HG02973 (cell line): ENCODE results near the gene MCCC1.
"Not testable (repeated sequence)": the region's sequence is repeated elsewhere in the genome, so short reads cannot be mapped to it uniquely, and the experiment has no call there.

ENCODE experiments used
- ATAC-seq: cut with Tn5 transposase; IDR thresholded peaks from one replicate; pipeline ENCODE4 v1.9.1; 2021; ENCODE audit warnings: moderate library complexity; ENCODE audit not compliant: unreplicated experiment

Gene MCCC1

GRCh38 chr3:183058351-183058750 lies 40.9 kb downstream of the MCCC1 start:
- no peak for ATAC-seq

DNA sequence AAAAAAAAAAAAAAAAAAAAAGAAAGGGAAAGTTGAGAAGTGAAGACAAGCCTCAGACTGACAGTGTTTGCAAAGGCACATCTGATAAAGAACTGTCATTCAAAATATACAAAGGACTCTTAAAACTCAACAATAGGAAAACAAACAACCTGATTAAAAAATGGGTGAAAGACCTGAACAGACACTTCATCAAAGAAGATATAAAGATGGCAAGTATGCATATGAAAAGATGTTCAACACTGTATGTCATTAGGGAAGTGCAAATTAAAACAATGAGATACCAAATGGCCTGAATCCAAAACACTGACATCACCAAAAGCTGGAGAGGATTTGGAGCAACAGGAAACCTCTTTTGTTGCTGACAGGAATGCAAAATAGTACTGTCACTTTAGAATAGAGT lies 48.6 kb downstream of the MCCC1 start:
- no peak for ATAC-seq

- ATAC-seq: no peak
Observed at GRCh38 chr3:183046883-183047282, 52.4 kb downstream of the MCCC1 start.

GRCh38 chr3:183044547-183045229 lies 54.6 kb downstream of the MCCC1 start:
- peak; percentile 96 for ATAC-seq

- ATAC-seq: no peak
Observed at GRCh38 chr3:183038757-183039156, 60.5 kb downstream of the MCCC1 start.

DNA sequence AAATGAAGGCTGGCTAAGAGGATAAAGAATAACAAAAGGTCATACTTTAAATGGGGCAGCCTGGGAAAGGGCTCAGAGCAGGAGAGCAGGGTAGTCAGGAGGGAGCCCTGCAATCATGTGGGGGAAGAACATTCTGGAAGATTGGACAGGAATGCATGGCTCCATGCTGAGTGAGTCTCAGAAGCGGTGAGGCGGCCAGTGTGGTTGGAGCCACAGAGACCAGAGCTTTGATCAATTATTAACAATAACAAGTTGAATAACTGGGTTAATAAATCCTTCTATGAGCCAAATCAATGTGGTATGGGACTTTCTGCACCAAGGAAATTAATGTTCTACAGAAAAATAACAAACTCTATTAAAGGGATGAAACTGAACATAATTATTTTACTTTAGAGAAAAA lies 61.1 kb downstream of the MCCC1 start:
- ATAC-seq: peak; percentile 43

DNA sequence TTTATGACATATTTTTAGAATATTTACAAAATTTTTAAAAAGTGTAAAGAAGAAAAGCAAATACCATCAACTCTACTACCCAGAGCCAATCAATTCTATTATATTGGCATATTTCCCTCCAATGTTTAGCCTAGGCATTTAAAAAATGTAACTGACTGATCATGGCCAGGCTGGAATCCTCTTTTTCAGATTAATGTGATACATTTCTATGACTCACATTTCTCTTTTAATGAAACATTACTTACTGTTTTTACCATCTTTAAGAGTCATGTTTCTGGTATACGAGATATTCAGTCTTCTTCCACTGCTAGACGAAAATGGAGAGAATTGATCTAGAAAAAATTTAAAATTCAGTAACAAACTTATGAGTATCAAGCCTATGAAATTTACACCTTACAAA lies 65.5 kb downstream of the MCCC1 start:
- ATAC-seq: no peak

GRCh38 chr3:183032880-183033555 lies 66.3 kb downstream of the MCCC1 start:
- ATAC-seq: no peak

- no peak for ATAC-seq
Observed at GRCh38 chr3:183031826-183032225, 67.5 kb downstream of the MCCC1 start.

DNA sequence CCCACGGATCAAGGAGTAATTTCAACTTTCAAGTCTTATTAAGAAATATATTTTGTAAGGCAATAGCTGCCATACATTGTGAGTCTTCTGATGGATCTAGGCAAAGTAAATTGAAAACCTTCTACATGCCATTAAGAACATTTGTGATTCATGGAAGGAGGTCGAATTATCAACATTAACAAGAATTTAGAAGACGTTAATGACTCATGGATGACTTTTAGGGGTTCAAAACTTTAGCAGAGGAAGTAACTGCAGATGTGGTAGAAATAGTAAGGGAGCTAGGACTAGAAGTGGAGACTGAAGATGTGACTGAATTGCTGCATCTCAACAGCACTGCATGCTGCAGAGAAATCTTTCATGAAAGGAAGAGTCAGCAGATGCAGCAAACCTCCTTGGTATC lies 70.9 kb downstream of the MCCC1 start:
- no peak for ATAC-seq

- no peak for ATAC-seq
Observed at GRCh38 chr3:183027276-183027675, 72.0 kb downstream of the MCCC1 start.

DNA sequence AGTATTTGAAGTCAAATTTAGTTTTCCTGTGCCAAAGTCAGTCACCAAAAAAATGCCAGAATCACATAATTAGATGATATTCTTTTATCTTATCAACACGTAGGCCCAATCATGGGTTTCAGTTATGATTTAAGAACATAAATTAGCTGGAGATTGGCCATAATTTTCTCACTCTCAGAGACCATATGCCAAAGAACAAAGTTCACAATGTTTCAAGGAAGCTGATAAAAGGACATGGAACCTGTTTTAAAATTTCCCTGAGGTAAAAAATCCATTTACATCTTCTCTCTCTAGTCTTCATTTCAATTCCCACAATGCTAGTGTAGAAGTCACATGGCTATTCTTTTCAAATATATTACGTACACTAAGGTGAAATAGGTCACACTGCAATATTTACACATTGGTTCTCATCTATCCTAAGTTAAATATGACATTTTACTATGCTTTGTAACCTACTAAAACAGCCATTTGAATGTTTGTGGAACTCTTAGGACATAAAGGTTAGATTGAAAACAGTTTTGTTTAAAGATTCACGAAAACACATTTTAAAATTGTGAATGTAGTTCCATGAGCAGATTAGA lies 76.3 kb downstream of the MCCC1 start:
- no peak for ATAC-seq

- no peak for ATAC-seq
Observed at GRCh38 chr3:183018421-183019192, 80.7 kb downstream of the MCCC1 start.

- ATAC-seq: no peak
Observed at GRCh38 chr3:183015185-183015584, 84.1 kb downstream of the MCCC1 start.

- ATAC-seq: no peak
Observed at GRCh38 chr3:183013856-183014255, 85.4 kb downstream of the MCCC1 start.

DNA sequence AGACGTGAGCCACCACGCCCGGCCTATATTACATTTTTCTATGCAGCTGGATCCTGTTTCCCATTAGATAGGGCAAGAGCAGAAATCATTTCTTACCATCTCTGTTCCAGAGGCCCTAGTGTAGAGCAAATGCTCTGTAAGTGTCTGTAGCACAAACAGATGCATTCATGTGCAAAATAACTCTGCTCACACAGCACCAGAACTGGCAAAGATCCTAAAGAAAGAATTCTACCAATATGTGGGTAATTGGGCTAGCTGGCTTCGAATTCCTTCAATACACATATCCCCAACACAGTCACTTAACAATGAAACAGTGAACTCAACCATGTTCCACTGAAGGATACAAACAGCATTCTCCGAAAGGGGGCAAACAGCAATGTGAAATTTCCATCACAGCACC lies 86.2 kb downstream of the MCCC1 start:
- no peak for ATAC-seq

DNA sequence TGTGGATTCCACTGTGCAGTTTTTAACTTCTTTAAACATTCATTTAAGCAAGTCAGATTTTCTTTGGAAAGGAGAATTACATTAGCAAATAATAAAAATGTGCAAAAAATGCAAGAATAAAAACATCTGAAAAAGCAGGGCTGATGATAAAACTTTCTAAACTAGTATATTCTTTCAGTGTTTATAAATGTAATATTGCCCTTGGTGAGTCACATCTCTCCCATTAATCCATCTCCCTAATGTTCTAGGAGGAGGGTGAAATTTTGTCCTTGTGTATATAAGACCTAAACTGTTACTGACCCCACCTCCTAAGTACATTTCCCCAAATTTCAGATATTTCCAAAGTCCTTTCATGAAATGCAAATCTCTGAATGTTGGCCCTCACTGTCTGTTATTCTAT lies 90.5 kb downstream of the MCCC1 start:
- no peak for ATAC-seq

GRCh38 chr3:183008303-183008702 lies 91.0 kb downstream of the MCCC1 start:
- no peak for ATAC-seq

DNA sequence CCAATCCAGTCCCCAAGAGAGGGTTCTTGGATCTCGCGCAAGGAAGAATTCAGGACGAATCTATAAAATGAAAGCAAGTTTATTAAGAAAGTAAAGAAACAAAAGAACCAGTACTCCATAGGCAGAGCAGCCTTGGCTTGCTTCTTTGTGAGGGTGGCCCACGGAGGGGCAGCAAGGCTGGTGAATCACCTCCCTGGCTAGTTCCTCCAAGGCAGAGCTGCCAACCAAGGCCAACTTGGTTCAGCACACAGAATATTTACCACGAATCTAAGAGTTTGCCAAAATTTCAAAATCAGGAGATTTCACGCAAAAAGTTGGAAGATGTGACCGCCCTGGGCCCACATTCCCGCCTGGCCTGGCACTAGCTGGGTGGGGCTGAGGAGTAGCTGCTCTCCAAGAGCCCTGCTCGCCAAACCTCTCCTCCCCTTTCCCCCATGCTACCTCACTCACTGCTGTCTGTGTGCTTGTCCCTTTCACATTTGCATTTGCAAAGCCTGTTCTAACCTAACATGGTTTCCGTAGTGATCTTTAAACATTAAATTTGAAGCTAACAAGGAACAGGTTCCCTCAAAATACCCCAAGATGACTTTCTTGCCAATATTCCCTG lies 92.8 kb downstream of the MCCC1 start:
- no peak for ATAC-seq

DNA sequence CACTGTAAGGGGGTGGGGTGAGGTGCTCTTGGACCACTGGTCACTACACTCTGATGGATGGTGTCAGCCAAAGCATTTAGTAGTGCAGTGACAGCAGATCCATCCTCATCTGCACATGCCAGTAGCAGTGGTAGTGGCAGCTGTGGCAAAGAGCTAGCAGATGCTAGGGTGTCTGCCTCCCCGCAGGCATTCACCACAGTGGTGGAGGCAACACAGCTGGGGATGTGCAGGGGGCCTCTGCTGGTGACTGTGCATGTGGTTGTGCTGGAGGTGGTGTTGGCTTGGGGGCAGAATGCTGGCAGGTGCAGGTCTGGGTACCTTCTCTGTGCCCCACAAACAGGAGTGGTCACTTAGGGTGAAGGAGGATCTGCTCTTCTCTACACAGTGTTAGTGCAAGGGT lies 99.5 kb downstream of the MCCC1 start:
- no peak for ATAC-seq

DNA sequence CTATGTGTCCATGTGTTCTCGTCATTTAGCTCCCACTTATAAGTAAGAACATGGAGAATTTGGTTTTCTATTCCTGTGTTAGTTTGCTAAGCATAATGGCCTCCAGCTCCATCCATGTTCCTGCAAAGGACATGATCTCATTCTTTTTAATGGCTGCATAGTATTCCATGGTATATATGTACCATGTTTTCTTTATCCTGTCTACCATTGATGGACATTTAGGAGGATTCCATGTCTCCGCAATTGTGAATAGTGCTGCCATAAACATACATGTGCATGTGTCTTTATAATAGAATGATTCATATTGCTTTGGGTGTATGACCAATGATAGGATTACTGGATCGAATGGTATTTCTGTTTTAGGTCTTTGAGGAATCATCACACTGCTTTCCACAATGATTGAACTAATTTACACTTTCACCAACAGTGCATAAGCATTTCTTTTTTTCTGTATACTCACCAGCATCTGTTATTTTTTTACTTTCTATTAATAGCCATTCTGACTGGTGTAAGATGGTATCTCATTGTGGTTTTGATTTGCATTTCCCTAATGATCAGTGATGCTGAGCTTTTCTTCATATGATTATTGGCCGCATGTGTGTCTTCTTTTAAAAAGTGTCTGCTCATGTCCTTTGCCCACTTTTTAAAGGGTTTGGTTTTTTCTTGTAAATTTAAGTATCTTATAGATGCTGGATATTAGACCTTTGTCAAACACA lies 105.7 kb downstream of the MCCC1 start:
- ATAC-seq: not testable (repeated sequence)
